Epidermal melanocyte (primary cell): ENCODE measurements around the gene OR1D5.
"Not testable (repeated sequence)": the region's sequence is repeated elsewhere in the genome, so short reads cannot be mapped to it uniquely, and the experiment has no call there.

Experiments
- DNase-seq: peaks from one replicate; pipeline ENCODE4 v3.0.0; 2011; ENCODE audit warnings: low spot score; ENCODE audit not compliant: insufficient read length

OR1D5 gene

GRCh38 chr17:3063507-3063906, at the start of gene OR1D5:
TSS of gene OR1D5 (minus strand) at chr17:3063607. CDS start at chr17:3063607, 0 bp downstream.
- not testable (repeated sequence) for DNase-seq

GRCh38 chr17:3104322-3104721, 40.9 kb upstream of the OR1D5 start, which contains the start of gene OR1D2:
TSS of gene OR1D2 (minus strand) at chr17:3104422. CDS start at chr17:3092996, 11,426 bp downstream.
- DNase-seq = no peak

DNA sequence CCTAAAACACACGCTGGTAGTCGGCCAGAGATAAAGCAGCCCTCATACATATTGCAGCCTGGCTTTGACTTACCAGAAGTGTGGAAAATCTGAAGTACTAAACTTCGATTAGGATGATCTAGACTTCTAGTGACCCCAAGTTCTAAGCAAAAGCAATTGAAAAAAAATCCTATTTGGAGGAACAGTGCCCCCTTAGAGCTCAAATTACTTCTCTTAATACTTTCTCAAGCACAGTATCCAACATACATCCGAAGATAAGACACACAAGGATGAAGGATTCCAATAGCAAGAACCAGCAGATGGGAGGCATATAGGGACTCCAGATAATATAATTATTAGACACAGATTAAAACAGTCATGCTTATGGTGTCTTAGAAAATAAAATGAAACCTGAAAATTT, 10.4 kb upstream of the OR1D5 start:
- DNase-seq = not testable (repeated sequence)

DNA sequence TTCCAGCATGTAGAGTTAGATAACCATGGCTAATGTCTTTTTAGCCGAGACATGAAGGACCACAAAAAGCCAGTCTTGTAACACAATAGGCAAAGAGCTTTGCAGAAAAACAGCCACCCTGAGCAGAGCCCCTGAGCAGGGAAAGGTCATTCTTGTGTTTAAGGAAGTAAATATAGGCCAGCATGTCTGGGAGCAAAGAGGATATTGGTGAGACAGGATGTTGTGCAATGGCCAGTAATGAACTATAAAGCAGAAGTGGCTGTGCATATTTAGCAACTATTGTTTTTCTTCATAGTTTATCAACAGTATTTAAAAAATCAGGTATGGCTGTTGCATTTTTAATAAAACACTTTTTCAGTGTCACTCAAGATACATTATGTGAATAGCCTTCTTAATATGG, 1.8 kb upstream of the OR1D5 start:
- not testable (repeated sequence) for DNase-seq

- DNase-seq = not testable (repeated sequence)
Observed at GRCh38 chr17:3062824-3063377, 506 bp downstream of the OR1D5 start.

- DNase-seq = not testable (repeated sequence)
Observed at GRCh38 chr17:3054868-3055267, 8.5 kb downstream of the OR1D5 start.

- DNase-seq = no peak
Observed at GRCh38 chr17:3049705-3050295, 13.6 kb downstream of the OR1D5 start.

DNA sequence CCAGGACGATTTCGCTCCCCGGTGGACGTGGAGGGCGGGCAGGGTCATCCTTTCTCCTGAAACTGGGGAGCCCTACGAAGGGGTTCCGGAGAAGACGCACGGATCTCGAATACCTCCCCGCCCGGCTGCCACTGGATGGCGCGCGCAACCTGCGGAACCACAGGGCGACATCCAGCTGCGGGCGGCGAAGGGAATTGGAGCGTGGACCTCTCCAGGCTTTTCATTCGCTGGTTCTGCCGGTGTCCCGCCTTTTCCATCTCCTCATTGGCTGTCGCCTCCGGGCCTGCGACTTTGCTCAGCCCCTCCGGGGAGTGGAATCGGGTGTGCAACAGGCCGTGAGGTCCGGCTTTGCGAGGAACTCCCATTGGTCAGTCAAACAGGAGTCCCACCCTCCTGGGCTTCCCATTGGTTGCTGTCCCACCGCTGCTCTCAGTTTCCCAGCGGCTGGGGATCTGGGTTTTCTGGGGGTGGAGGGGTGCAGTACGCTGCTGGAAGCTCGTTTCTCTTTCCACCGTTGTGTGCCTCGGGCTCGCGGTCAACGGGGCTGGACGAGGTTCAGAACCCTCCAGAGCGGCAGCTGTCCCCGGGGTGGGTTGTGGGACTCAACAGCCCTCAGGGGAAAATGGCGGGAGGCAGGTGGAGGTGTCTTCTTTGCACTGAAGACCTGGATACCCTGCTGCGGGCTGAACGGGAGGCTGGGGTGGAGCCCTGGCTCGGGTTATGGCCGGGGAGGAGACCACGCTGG, 14.5 kb downstream of the OR1D5 start:
- DNase-seq = peak; percentile 87

- no peak for DNase-seq
Observed at GRCh38 chr17:3046753-3047152, 16.7 kb downstream of the OR1D5 start.

DNA sequence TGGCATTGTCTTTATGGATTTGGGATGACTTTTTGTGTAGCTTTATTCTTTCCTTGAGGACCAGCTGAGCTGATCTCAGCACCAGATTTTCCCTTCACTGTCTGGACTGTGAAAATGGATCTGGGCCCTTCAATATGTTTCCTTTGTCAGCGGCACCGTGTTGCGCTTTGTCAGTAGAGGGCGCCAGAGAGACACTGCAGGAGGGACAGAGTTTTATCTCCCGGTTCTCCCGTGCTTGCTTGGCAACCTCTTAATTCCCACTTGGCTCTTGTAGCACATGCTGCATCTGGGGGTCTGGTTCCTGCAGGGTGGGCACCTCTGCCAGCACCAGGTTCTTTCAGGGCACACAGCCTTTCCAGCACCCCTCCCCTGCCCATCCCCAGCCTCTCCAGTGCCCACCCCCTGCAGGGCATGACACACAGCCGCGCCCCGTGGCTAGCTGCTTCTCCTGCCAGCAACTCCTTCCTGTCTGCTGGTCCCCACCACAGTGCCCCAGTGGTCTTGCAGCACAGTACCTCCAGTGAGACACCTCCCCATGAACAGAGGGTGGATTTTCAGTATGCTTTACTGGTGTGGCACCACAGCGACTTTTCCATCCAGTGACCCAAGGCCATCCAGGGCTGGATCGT, 19.6 kb downstream of the OR1D5 start:
- DNase-seq = no peak

GRCh38 chr17:3040882-3041281, 22.5 kb downstream of the OR1D5 start:
- DNase-seq = no peak

DNA sequence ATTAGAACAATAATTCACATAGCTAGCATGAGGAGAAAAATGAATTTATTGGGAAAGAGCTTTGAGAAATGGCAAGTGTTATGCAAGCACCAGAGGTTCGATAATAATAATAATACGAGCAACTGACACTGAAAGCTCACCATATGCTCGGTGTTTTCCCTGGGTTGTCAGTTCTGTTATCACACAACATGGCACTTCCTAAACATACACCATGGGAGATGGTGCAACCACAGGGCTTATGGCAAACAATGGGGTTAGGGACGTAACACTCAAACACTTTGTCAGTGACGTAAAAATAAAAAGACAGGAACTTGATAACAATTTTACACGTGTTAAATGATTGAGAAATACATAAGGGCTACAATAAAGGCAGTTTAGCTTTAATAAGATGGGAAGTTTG, 23.7 kb downstream of the OR1D5 start:
- no peak for DNase-seq

- DNase-seq = no peak
Observed at GRCh38 chr17:3038941-3039340, 24.5 kb downstream of the OR1D5 start.

GRCh38 chr17:3037259-3037658, 26.1 kb downstream of the OR1D5 start:
- no peak for DNase-seq

DNA sequence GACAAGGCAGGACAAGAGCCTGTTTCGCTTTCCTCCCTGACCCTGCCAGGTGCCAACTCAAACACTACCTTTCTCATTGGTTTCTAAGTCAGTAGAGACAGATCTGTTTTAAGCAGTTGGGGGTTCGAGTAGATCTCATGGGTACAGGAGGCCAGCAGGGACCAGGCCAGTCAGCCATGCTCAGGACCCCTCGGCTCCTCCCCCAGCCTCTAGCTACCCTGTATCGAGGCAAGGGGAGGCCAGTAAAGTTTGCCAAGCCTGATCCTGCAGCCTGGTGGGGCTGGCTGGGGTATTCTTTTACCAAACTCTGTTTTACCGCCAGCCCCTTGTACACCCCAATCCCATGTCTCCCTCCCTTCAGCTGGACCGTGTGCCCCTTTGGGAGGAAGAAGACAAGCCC, 26.6 kb downstream of the OR1D5 start:
- DNase-seq = no peak

GRCh38 chr17:3035968-3036280, 27.5 kb downstream of the OR1D5 start:
- no peak for DNase-seq

GRCh38 chr17:3035256-3035967, 28.0 kb downstream of the OR1D5 start:
- no peak for DNase-seq

DNA sequence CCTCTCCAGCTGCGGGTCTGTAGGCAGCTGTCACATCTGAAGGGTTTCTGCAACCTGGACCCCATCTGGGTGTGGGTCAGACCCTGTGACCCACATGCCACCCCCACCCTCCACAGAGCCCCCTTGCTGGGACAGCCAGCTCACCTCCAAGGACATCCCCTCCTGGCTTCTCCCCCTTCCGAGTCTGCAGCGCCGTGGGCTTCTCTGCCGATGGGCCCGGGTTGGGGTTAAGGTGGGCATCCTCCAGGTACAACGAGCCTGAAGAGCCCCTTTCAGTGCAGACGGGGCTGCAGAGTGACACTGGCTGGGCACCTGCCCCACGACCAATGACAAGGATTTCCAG, 28.9 kb downstream of the OR1D5 start:
- DNase-seq = no peak

DNA sequence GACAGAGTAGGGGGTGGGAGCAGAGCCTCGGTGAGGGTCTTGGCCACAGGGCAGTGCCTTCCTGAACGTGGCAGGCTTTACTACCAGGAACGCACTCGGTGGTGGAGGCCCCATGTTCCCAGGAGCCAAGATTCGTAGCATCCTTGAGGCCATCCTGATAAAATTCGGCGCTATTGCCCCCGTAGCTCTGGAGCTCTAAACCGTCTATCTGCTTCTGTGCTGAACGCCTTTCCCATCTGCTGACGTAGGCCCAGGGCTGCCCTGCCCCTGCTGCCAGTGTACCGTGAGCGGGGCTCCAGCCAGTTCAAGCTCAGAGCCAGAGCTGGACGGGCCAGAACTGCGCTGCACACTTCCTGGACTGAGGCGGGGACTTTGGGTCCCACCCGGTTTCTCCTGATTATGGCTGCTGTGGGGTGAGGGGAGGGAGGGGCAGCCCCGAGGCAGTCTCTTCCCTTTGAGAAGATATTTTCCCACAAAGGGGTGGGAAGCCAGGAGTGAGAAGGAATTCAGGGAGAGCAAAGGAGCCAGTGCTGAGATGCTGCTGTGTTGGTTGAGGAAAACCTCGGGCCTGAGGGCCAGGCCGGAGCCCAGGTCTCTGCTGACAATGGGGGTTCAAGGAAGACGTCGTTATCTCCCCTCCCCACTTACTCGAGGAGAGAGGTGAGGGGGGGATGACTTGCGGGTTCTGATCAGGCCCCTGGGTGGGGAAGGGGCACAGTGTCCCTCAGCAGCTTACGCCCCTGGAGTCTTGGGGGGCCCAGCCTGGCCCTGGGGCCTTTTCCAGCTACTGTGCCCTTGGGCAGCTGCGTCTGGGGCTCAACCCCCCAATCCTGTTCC, 29.4 kb downstream of the OR1D5 start:
- DNase-seq = no peak

- no peak for DNase-seq
Observed at GRCh38 chr17:3033248-3033640, 30.2 kb downstream of the OR1D5 start.
